MM.1S (cell line): ENCODE measurements around the gene ATXN1.

ENCODE experiments used
- DNase-seq: peaks from one replicate; pipeline ENCODE4 v3.0.0-alpha.2; 2015
- H2AFZ ChIP-seq: fragments of 300-600 bp; sonication (generic); 2 replicates; pipeline ENCODE4 v1.6.0; 2016; ENCODE audit warnings: antibody characterized with exemption, low read length
- H3F3A ChIP-seq: fragments of 300-600 bp; sonication (generic); 2 replicates; pipeline ENCODE4 v1.6.1; 2016; ENCODE audit warnings: mild to moderate bottlenecking, antibody characterized with exemption, low read length, moderate library complexity, mixed read lengths; ENCODE audit not compliant: insufficient read depth
- H3K27ac ChIP-seq: fragments of 300-600 bp; sonication (generic); 2 replicates; pipeline ENCODE4 v1.5.1; 2016; ENCODE audit warnings: mild to moderate bottlenecking, low read length
- H3K27me3 ChIP-seq: fragments of 300-600 bp; sonication (generic); replicated peaks from 2 replicates; pipeline ENCODE4 v1.6.0; 2016; ENCODE audit warnings: low read length; ENCODE audit not compliant: insufficient read depth
- H3K36me3 ChIP-seq: fragments of 300-600 bp; sonication (generic); replicated peaks from 2 replicates; pipeline ENCODE4 v1.6.1; 2016; ENCODE audit warnings: mild to moderate bottlenecking, low read length, mixed read lengths; ENCODE audit not compliant: insufficient read depth
- H3K4me1 ChIP-seq: fragments of 300-600 bp; sonication (generic); 2 replicates; pipeline ENCODE4 v1.6.1; 2016; ENCODE audit warnings: low read length, mixed read lengths
- H3K4me2 ChIP-seq: fragments of 300-600 bp; sonication (generic); 2 replicates; pipeline ENCODE4 v1.6.0; 2016; ENCODE audit warnings: low read depth, low read length
- H3K4me3 ChIP-seq: fragments of 300-600 bp; sonication (generic); 2 replicates; pipeline ENCODE4 v1.5.1; 2016; ENCODE audit warnings: low read length, mixed read lengths
- H3K79me2 ChIP-seq: fragments of 300-600 bp; sonication (generic); 2 replicates; pipeline ENCODE4 v1.6.1; 2016; ENCODE audit warnings: mixed run types, low read length, mixed read lengths
- H3K9ac ChIP-seq: fragments of 300-600 bp; sonication (generic); 2 replicates; pipeline ENCODE4 v1.6.1; 2016; ENCODE audit warnings: low read length, mixed read lengths
- H3K9me2 ChIP-seq: fragments of 300-600 bp; sonication (generic); replicated peaks from 2 replicates; pipeline ENCODE4 v1.6.1; 2016; ENCODE audit warnings: mild to moderate bottlenecking, low read length, mixed read lengths; ENCODE audit not compliant: insufficient read depth
- H3K9me3 ChIP-seq: fragments of 300-600 bp; sonication (generic); replicated peaks from 2 replicates; pipeline ENCODE4 v1.6.1; 2016; ENCODE audit warnings: mild to moderate bottlenecking, low read length, mixed read lengths; ENCODE audit not compliant: insufficient read depth
- H4K20me1 ChIP-seq: fragments of 300-600 bp; sonication (generic); 2 replicates; pipeline ENCODE4 v1.6.1; 2016; ENCODE audit warnings: mild to moderate bottlenecking, low read length, moderate library complexity, mixed read lengths; ENCODE audit not compliant: insufficient read depth
- CTCF ChIP-seq: fragments of 300-600 bp; sonication (generic); IDR thresholded peaks from 2 replicates; pipeline ENCODE4 v1.5.1; 2016; ENCODE audit warnings: antibody characterized with exemption, low read length, mixed read lengths
- EZH2 ChIP-seq: fragments of 300-600 bp; sonication (generic); optimal IDR thresholded peaks from 2 replicates; pipeline ENCODE3; 2017; ENCODE audit warnings: low read depth, mild to moderate bottlenecking, antibody characterized with exemption, low read length, mixed read lengths
- EZH2phosphoT487 ChIP-seq: fragments of 300-600 bp; sonication (generic); IDR thresholded peaks from 2 replicates; pipeline ENCODE4 v1.6.1; 2018; ENCODE audit warnings: antibody characterized with exemption, low read length

The ATXN1 gene

GRCh38 chr6:16683641-16684194, 77.5 kb downstream of the ATXN1 start:
- Histone ChIP-seq H3K9me2 (no peaks in the 10 kb centered on the region), H3K4me3 (no peak overlapping the region), H3K9me3 (no peaks in the 10 kb centered on the region), H2AFZ (no peak overlapping the region), H3K4me2 (no peak overlapping the region), H3K27ac (no peak overlapping the region), H3K9ac (no peak overlapping the region), H3F3A (no peaks in the 10 kb centered on the region), H4K20me1 (no peaks in the 10 kb centered on the region; the same call in 1 of the 2 replicates), H3K36me3 (no peaks in the 10 kb centered on the region; the same call in 1 of the 2 replicates), H3K79me2 (no peaks in the 10 kb centered on the region), H3K4me1 (no peaks in the 10 kb centered on the region), H3K27me3 (no peaks in the 10 kb centered on the region)
- no peak for DNase-seq
- TF ChIP-seq EZH2phosphoT487: no peak
- TF ChIP-seq EZH2: no peak
- TF ChIP-seq CTCF: no peak

- Histone ChIP-seq H3K9ac (no peak overlapping the region), H3K4me3 (no peak overlapping the region), H3K27ac (no peak overlapping the region), H2AFZ (no peak overlapping the region), H3F3A (no peaks in the 10 kb centered on the region), H3K79me2 (no peaks in the 10 kb centered on the region), H4K20me1 (no peaks in the 10 kb centered on the region; the same call in 1 of the 2 replicates), H3K27me3 (no peaks in the 10 kb centered on the region), H3K4me1 (no peaks in the 10 kb centered on the region), H3K9me3 (no peaks in the 10 kb centered on the region), H3K4me2 (no peak overlapping the region), H3K36me3 (no peaks in the 10 kb centered on the region; the same call in 1 of the 2 replicates), H3K9me2 (no peaks in the 10 kb centered on the region)
- TF ChIP-seq CTCF (no peak), EZH2phosphoT487 (no peak), EZH2 (no peak)
- no peak for DNase-seq
These were observed 79.9 kb downstream of the ATXN1 start for GRCh38 chr6:16681260-16681873.

- Histone ChIP-seq H2AFZ (no peak overlapping the region), H3F3A (0 out of 2 replicates have a peak, but pooled peaks cover 3% of the 10 kb centered on the region), H3K4me2 (no peak overlapping the region), H3K4me1 (no peaks in the 10 kb centered on the region), H3K36me3 (no peaks in the 10 kb centered on the region; the same call in 1 of the 2 replicates), H3K9me2 (no peaks in the 10 kb centered on the region), H3K9ac (no peak overlapping the region), H3K9me3 (no peaks in the 10 kb centered on the region), H3K27ac (no peak overlapping the region), H3K4me3 (no peak overlapping the region), H3K79me2 (no peaks in the 10 kb centered on the region), H4K20me1 (no peaks in the 10 kb centered on the region; the same call in 1 of the 2 replicates), H3K27me3 (no peaks in the 10 kb centered on the region)
- DNase-seq: no peak
- TF ChIP-seq EZH2phosphoT487: no peak
- TF ChIP-seq EZH2: no peak
- TF ChIP-seq CTCF: no peak
These were observed 82.2 kb downstream of the ATXN1 start for GRCh38 chr6:16679050-16679449.
